T-helper 1 cell treated with Interleukin-12 subunit alpha and Interleukin-12 subunit beta and Interleukin-4 antibody, amounts not matched to agents 30 μg/mL and 1 μg/mL, for 36 hours (primary cell): ENCODE measurements around the gene OPA3.
A peak's percentile ranks its signal among the peaks of the same experiment; 100 is the strongest.

Experiments used
- H3K27ac Mint-ChIP-seq: one replicate; pipeline ENCODE4 v1.8.0; 2021; ENCODE audit warnings: mild to moderate bottlenecking, mixed read lengths
- H3K27me3 Mint-ChIP-seq: one replicate; pipeline ENCODE4 v1.8.0; 2021; ENCODE audit warnings: low read depth, mixed read lengths
- H3K36me3 Mint-ChIP-seq: one replicate; pipeline ENCODE4 v1.8.0; 2021; ENCODE audit warnings: low read depth, mixed read lengths
- H3K4me1 Mint-ChIP-seq: one replicate; pipeline ENCODE4 v1.8.0; 2021; ENCODE audit warnings: low read depth, mixed read lengths
- H3K4me3 Mint-ChIP-seq: one replicate; pipeline ENCODE4 v1.8.0; 2021; ENCODE audit warnings: mild to moderate bottlenecking, moderate library complexity, mixed read lengths
- H3K9me3 Mint-ChIP-seq: one replicate; pipeline ENCODE4 v1.8.0; 2021; ENCODE audit warnings: mixed read lengths

Gene OPA3

GRCh38 chr19:45560686-45561085 lies 23.9 kb downstream of the OPA3 start:
- Mint-ChIP-seq H3K27ac (no peak overlapping the region), H3K27me3 (no peaks in the 10 kb centered on the region), H3K4me1 (peaks cover 16% of the 10 kb centered on the region), H3K9me3 (no peaks in the 10 kb centered on the region), H3K4me3 (no peak overlapping the region), H3K36me3 (peaks cover 5% of the 10 kb centered on the region)

- peaks cover 5% of the 10 kb centered on the region for H3K36me3 Mint-ChIP-seq
- H3K4me3 Mint-ChIP-seq = no peak overlapping the region
These were observed 24.6 kb downstream of the OPA3 start for GRCh38 chr19:45560038-45560437.

GRCh38 chr19:45558399-45558878 lies 26.2 kb downstream of the OPA3 start:
- Mint-ChIP-seq H3K27ac (peak overlapping the region; percentile 10), H3K27me3 (no peaks in the 10 kb centered on the region), H3K4me1 (peaks cover 16% of the 10 kb centered on the region), H3K36me3 (peaks cover 5% of the 10 kb centered on the region), H3K4me3 (no peak overlapping the region), H3K9me3 (no peaks in the 10 kb centered on the region)

More at GRCh38 chr19:45560038-45560437, 24.6 kb downstream of the OPA3 start:
- no peaks in the 10 kb centered on the region for H3K27me3 Mint-ChIP-seq
- H3K27ac Mint-ChIP-seq = no peak overlapping the region
- H3K4me1 Mint-ChIP-seq = peaks cover 16% of the 10 kb centered on the region
- H3K9me3 Mint-ChIP-seq = no peaks in the 10 kb centered on the region

GRCh38 chr19:45556835-45557234 lies 27.8 kb downstream of the OPA3 start:
- Mint-ChIP-seq H3K27me3 (no peaks in the 10 kb centered on the region), H3K4me1 (peaks cover 12% of the 10 kb centered on the region), H3K9me3 (no peaks in the 10 kb centered on the region), H3K4me3 (no peak overlapping the region), H3K36me3 (peaks cover 7% of the 10 kb centered on the region), H3K27ac (no peak overlapping the region)

GRCh38 chr19:45554481-45554880 lies 30.1 kb downstream of the OPA3 start:
- H3K36me3 Mint-ChIP-seq = peaks cover 3% of the 10 kb centered on the region
- H3K9me3 Mint-ChIP-seq = no peaks in the 10 kb centered on the region
- peaks cover 7% of the 10 kb centered on the region for H3K4me1 Mint-ChIP-seq
- no peaks in the 10 kb centered on the region for H3K27me3 Mint-ChIP-seq
- H3K27ac Mint-ChIP-seq = no peak overlapping the region
- no peak overlapping the region for H3K4me3 Mint-ChIP-seq

- no peaks in the 10 kb centered on the region for H3K27me3 Mint-ChIP-seq
- no peak overlapping the region for H3K27ac Mint-ChIP-seq
- peaks cover 3% of the 10 kb centered on the region for H3K36me3 Mint-ChIP-seq
- peaks cover 4% of the 10 kb centered on the region for H3K4me1 Mint-ChIP-seq
- H3K9me3 Mint-ChIP-seq = no peaks in the 10 kb centered on the region
- no peak overlapping the region for H3K4me3 Mint-ChIP-seq
These were observed 31.1 kb downstream of the OPA3 start for GRCh38 chr19:45553464-45553863.

- Mint-ChIP-seq H3K27ac (no peak overlapping the region), H3K4me1 (peaks cover 6% of the 10 kb centered on the region), H3K4me3 (no peak overlapping the region), H3K36me3 (peaks cover 3% of the 10 kb centered on the region), H3K9me3 (no peaks in the 10 kb centered on the region), H3K27me3 (no peaks in the 10 kb centered on the region)
These were observed 36.5 kb downstream of the OPA3 start for GRCh38 chr19:45547965-45548609.

- no peaks in the 10 kb centered on the region for H3K27me3 Mint-ChIP-seq
- H3K27ac Mint-ChIP-seq = no peak overlapping the region
- H3K36me3 Mint-ChIP-seq = no peaks in the 10 kb centered on the region
- H3K4me1 Mint-ChIP-seq = peaks cover 6% of the 10 kb centered on the region
- no peak overlapping the region for H3K4me3 Mint-ChIP-seq
- H3K9me3 Mint-ChIP-seq = no peaks in the 10 kb centered on the region
These were observed 37.3 kb downstream of the OPA3 start for GRCh38 chr19:45547211-45547770.

GRCh38 chr19:45542234-45542668 lies 42.4 kb downstream of the OPA3 start:
- Mint-ChIP-seq H3K4me3 (no peak overlapping the region), H3K36me3 (peaks cover 6% of the 10 kb centered on the region), H3K4me1 (peaks cover 6% of the 10 kb centered on the region), H3K27me3 (no peaks in the 10 kb centered on the region), H3K9me3 (peaks cover 9% of the 10 kb centered on the region), H3K27ac (no peak overlapping the region)

- peaks cover 6% of the 10 kb centered on the region for H3K4me1 Mint-ChIP-seq
- no peak overlapping the region for H3K4me3 Mint-ChIP-seq
- no peaks in the 10 kb centered on the region for H3K27me3 Mint-ChIP-seq
- H3K27ac Mint-ChIP-seq = no peak overlapping the region
- peaks cover 6% of the 10 kb centered on the region for H3K36me3 Mint-ChIP-seq
- H3K9me3 Mint-ChIP-seq = peaks cover 9% of the 10 kb centered on the region
These were observed 45.1 kb downstream of the OPA3 start for GRCh38 chr19:45539459-45539858.

- H3K27me3 Mint-ChIP-seq = no peaks in the 10 kb centered on the region
These were observed 53.3 kb downstream of the OPA3 start for GRCh38 chr19:45531349-45531748.

GRCh38 chr19:45529420-45529785 lies 55.2 kb downstream of the OPA3 start:
- H3K27ac Mint-ChIP-seq = no peak overlapping the region
- no peaks in the 10 kb centered on the region for H3K27me3 Mint-ChIP-seq
- peaks cover 8% of the 10 kb centered on the region for H3K4me1 Mint-ChIP-seq
- H3K4me3 Mint-ChIP-seq = no peak overlapping the region
- peaks cover 22% of the 10 kb centered on the region for H3K36me3 Mint-ChIP-seq
- peaks cover 10% of the 10 kb centered on the region for H3K9me3 Mint-ChIP-seq

More at GRCh38 chr19:45531349-45531748, 53.3 kb downstream of the OPA3 start:
- peaks cover 8% of the 10 kb centered on the region for H3K4me1 Mint-ChIP-seq
- no peak overlapping the region for H3K4me3 Mint-ChIP-seq
- peaks cover 18% of the 10 kb centered on the region for H3K36me3 Mint-ChIP-seq
- no peak overlapping the region for H3K27ac Mint-ChIP-seq
- peaks cover 10% of the 10 kb centered on the region for H3K9me3 Mint-ChIP-seq

- no peak overlapping the region for H3K4me3 Mint-ChIP-seq
- peaks cover 10% of the 10 kb centered on the region for H3K9me3 Mint-ChIP-seq
- H3K27me3 Mint-ChIP-seq = no peaks in the 10 kb centered on the region
- peaks cover 26% of the 10 kb centered on the region for H3K36me3 Mint-ChIP-seq
- H3K27ac Mint-ChIP-seq = no peak overlapping the region
- H3K4me1 Mint-ChIP-seq = peaks cover 9% of the 10 kb centered on the region
These were observed 55.7 kb downstream of the OPA3 start for GRCh38 chr19:45528744-45529419.

GRCh38 chr19:45528149-45528743 lies 56.4 kb downstream of the OPA3 start:
- no peak overlapping the region for H3K27ac Mint-ChIP-seq
- no peaks in the 10 kb centered on the region for H3K27me3 Mint-ChIP-seq
- H3K4me1 Mint-ChIP-seq = peaks cover 15% of the 10 kb centered on the region
- peaks cover 32% of the 10 kb centered on the region for H3K36me3 Mint-ChIP-seq
- H3K4me3 Mint-ChIP-seq = no peak overlapping the region
- H3K9me3 Mint-ChIP-seq = peaks cover 10% of the 10 kb centered on the region

- peaks cover 10% of the 10 kb centered on the region for H3K9me3 Mint-ChIP-seq
- peaks cover 17% of the 10 kb centered on the region for H3K4me1 Mint-ChIP-seq
- H3K36me3 Mint-ChIP-seq = peaks cover 32% of the 10 kb centered on the region
- H3K4me3 Mint-ChIP-seq = no peak overlapping the region
- no peaks in the 10 kb centered on the region for H3K27me3 Mint-ChIP-seq
- H3K27ac Mint-ChIP-seq = no peak overlapping the region
These were observed 56.9 kb downstream of the OPA3 start for GRCh38 chr19:45527731-45528130.
